Measurements from ENCODE around the gene RAB7B. TPM values are rescaled to one million over a fixed set of nuclear protein-coding genes. Genes with fewer than 3 reads are reported as not detected.

The RAB7B gene
- total and polyA plus RNA-seq, 2 experiments from 2014 or later = 7.1 to 7.6 TPM

DNA sequence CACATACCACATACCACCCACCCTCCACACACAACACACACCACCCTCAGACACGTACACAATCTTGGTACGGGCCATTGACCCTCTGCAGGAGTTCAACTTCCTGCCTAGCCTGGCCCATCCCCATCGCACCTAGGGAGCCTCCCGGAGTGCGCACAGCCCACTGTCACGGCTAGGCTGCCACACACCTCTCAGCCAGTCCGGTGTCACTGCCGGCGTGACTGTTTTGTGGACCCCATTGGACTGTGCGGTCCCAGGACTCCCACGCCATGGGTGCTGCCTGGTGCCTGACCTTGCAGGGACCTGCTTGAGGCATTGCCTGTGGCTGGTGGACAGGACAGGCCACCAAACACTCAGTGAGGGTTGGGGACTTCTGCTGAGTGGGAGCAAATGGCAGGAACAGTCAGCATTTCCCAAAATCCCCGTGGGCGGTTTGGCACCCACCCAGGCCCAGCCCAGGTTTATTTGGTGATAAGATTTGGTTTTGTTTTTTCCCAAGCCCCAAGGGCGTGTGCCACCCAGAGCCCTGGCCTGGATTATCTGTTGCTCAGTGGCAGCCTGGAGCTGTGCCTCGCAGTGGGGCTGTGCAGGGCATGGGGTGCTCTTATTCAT, 27.7 kb downstream of the RAB7B start:
- WGBS, 2 experiments (ENCODE audit: low coverage in 1 of 2, low lambda C conversion rate in 2 of 2, missing lambda C conversion rate in 2 of 2) = 47 to 52% methylated on average over 15 of the region's 15 CpGs
- no peaks in the 10 kb centered on the region for H3K79me2 ChIP-seq (ENCODE audit: insufficient read depth)

DNA sequence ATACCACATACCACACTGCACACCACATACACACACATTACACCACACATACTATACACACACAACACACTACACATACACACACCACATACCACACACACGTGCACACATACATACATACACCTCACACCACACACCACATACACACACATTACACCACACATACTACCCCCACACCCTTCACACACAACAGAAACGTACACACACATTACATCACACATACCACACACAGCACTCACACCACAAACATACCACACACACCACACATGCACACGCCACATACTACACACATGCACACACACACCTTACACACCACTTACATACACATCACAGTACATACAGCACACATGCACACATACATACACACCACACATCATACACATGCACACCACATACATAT, 28.5 kb downstream of the RAB7B start:
- Histone ChIP-seq H3K4me3 (no peak overlapping the region), H3K4me1 (ENCODE audit: insufficient read depth) (peaks cover 16% of the 10 kb centered on the region), H3F3A (ENCODE audit: insufficient read depth) (no peaks in the 10 kb centered on the region; the same call in 1 of the 2 replicates), H3K4me2 (ENCODE audit: unreplicated experiment) (no peak overlapping the region), H3K27me3 (replicated peaks; ENCODE audit: insufficient read depth) (no peaks in the 10 kb centered on the region), H3K79me2 (ENCODE audit: insufficient read depth) (no peaks in the 10 kb centered on the region), H3K36me3 (ENCODE audit: low read depth) (no peaks in the 10 kb centered on the region), H3K9me3 (ENCODE audit: low read depth) (no peaks in the 10 kb centered on the region), H3K9me2 (ENCODE audit: insufficient read depth) (no peaks in the 10 kb centered on the region), H4K20me1 (ENCODE audit: insufficient read depth) (no peaks in the 10 kb centered on the region), H3K27ac (no peak overlapping the region), H2AFZ (no peak overlapping the region), H3K9ac (no peak overlapping the region)
- WGBS, 2 experiments (ENCODE audit: low coverage in 1 of 2, low lambda C conversion rate in 2 of 2, missing lambda C conversion rate in 2 of 2) = 38 to 43% methylated on average over 3 of the region's 3 CpGs
- no peak for DNase-seq
- in situ Hi-C loops (cut with MboI) = no loop called here
- TF ChIP-seq EZH2 (IDR thresholded peaks at IDR 0.05; ENCODE audit: insufficient read depth, poor library complexity, severe bottlenecking) = no peak
- TF ChIP-seq EZH2phosphoT487 (IDR thresholded peaks at IDR 0.05; ENCODE audit: insufficient read depth, low read depth) = no peak

More for the DNA sequence above, 27.7 kb downstream of the RAB7B start:
- TF ChIP-seq EZH2phosphoT487 (IDR thresholded peaks at IDR 0.05; ENCODE audit: insufficient read depth, low read depth) = no peak
- no peak for TF ChIP-seq EZH2 (IDR thresholded peaks at IDR 0.05; ENCODE audit: insufficient read depth, poor library complexity, severe bottlenecking)
- Histone ChIP-seq H3K9me3 (ENCODE audit: low read depth) (no peaks in the 10 kb centered on the region), H4K20me1 (ENCODE audit: insufficient read depth) (no peaks in the 10 kb centered on the region), H3K27ac (no peak overlapping the region), H3K4me2 (ENCODE audit: unreplicated experiment) (no peak overlapping the region), H2AFZ (no peak overlapping the region), H3K36me3 (ENCODE audit: low read depth) (no peaks in the 10 kb centered on the region), H3K9ac (no peak overlapping the region), H3F3A (ENCODE audit: insufficient read depth) (no peaks in the 10 kb centered on the region; the same call in 1 of the 2 replicates), H3K27me3 (replicated peaks; ENCODE audit: insufficient read depth) (no peaks in the 10 kb centered on the region), H3K4me1 (ENCODE audit: insufficient read depth) (peaks cover 13% of the 10 kb centered on the region), H3K9me2 (ENCODE audit: insufficient read depth) (no peaks in the 10 kb centered on the region), H3K4me3 (no peak overlapping the region)
- no peak for DNase-seq
- in situ Hi-C loops (cut with MboI) = no loop called here

DNA sequence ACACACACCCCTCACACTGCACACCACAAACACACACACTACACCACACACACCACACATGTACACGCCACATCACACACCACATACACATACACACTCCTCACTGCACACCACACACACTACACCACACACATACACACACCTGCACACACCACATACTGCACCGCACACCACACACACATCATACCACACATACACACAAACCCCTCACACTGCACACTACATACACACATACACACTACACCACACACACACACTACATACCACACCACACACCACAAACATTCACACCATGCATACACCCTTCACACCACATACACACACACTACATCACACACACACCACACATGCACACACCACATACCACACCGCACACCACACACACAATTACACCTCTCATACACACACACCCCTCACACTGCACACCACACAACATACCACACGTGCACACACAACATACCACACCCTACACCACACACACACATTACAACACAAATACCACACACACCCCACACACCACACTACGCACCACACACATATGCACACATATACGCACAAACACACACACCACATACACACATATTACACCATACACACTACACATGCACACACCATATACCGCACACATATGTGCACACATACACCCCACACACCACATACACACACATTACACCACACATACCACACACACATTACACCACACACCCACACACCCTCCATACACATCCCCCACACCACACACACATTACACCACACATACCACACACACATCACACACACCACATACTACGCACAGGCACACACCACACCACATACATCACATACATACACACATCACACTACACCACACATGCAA, 29.6 kb downstream of the RAB7B start:
- DNase-seq = no peak
- WGBS, 2 experiments (ENCODE audit: low coverage in 1 of 2, low lambda C conversion rate in 2 of 2, missing lambda C conversion rate in 2 of 2) = 72 to 75% methylated on average over 8 of the region's 8 CpGs
- Histone ChIP-seq H3K9me2 (ENCODE audit: insufficient read depth) (no peaks in the 10 kb centered on the region), H4K20me1 (ENCODE audit: insufficient read depth) (no peaks in the 10 kb centered on the region), H3K9ac (no peak overlapping the region), H2AFZ (no peak overlapping the region), H3K36me3 (ENCODE audit: low read depth) (no peaks in the 10 kb centered on the region), H3F3A (ENCODE audit: insufficient read depth) (no peaks in the 10 kb centered on the region; the same call in 1 of the 2 replicates), H3K4me2 (ENCODE audit: unreplicated experiment) (no peak overlapping the region), H3K79me2 (ENCODE audit: insufficient read depth) (no peaks in the 10 kb centered on the region), H3K9me3 (ENCODE audit: low read depth) (no peaks in the 10 kb centered on the region), H3K27ac (no peak overlapping the region), H3K4me1 (ENCODE audit: insufficient read depth) (peaks cover 16% of the 10 kb centered on the region), H3K27me3 (replicated peaks; ENCODE audit: insufficient read depth) (no peaks in the 10 kb centered on the region), H3K4me3 (no peak overlapping the region)
- in situ Hi-C loops (cut with MboI) = no loop called here
- TF ChIP-seq EZH2phosphoT487 (IDR thresholded peaks at IDR 0.05; ENCODE audit: insufficient read depth, low read depth) (no peak), EZH2 (IDR thresholded peaks at IDR 0.05; ENCODE audit: insufficient read depth, poor library complexity, severe bottlenecking) (no peak)

DNA sequence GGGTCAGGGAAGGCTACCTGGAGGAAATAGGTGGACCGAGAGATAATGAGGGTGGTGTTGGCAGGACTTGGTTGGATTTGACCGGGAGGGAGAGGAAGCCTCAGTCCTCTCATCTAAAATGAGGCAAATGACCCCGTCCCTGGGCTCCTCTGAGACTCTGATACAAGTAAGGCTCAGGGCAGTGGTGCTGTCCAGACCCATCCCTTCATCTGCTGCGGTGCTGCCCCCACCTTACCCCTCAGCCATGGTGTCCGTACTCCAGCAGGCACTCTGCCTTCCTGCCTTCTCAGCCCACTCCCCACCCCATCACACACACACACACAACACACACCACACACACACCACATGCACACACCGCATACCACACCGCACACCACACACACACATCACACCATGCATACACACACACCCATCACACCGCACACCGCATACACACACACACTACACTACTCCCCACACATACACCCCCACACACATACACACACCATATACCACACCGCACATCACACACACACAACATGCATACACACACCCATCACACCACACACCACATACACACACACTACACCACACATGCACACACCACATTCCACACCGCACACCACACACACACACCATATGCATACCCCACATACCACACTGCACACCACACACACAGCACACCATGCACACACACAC, 30.6 kb downstream of the RAB7B start:
- Histone ChIP-seq H3K27me3 (replicated peaks; ENCODE audit: insufficient read depth) (no peaks in the 10 kb centered on the region), H3F3A (ENCODE audit: insufficient read depth) (no peaks in the 10 kb centered on the region; the same call in 1 of the 2 replicates), H3K79me2 (ENCODE audit: insufficient read depth) (no peaks in the 10 kb centered on the region), H3K4me3 (no peak overlapping the region), H2AFZ (no peak overlapping the region), H3K4me2 (ENCODE audit: unreplicated experiment) (no peak overlapping the region), H4K20me1 (ENCODE audit: insufficient read depth) (no peaks in the 10 kb centered on the region), H3K9me3 (ENCODE audit: low read depth) (no peaks in the 10 kb centered on the region), H3K36me3 (ENCODE audit: low read depth) (no peaks in the 10 kb centered on the region), H3K9me2 (ENCODE audit: insufficient read depth) (no peaks in the 10 kb centered on the region), H3K4me1 (ENCODE audit: insufficient read depth) (peaks cover 19% of the 10 kb centered on the region), H3K27ac (no peak overlapping the region), H3K9ac (no peak overlapping the region)
- 58 to 59% methylated on average over 11 of the region's 11 CpGs for WGBS, 2 experiments (ENCODE audit: low coverage in 1 of 2, low lambda C conversion rate in 2 of 2, missing lambda C conversion rate in 2 of 2)
- DNase-seq = no peak
- in situ Hi-C loops (cut with MboI) = no loop called here
- TF ChIP-seq EZH2phosphoT487 (IDR thresholded peaks at IDR 0.05; ENCODE audit: insufficient read depth, low read depth) = no peak
- TF ChIP-seq EZH2 (IDR thresholded peaks at IDR 0.05; ENCODE audit: insufficient read depth, poor library complexity, severe bottlenecking) = no peak

All from GM23248 (cell line).